PFSK-1 (cell line): ENCODE results near the gene DYRK2.

Source experiments
- FOXP2 ChIP-seq: optimal IDR thresholded peaks from 2 replicates; pipeline ENCODE3; 2011; ENCODE audit warnings: borderline replicate concordance, control low read depth, inconsistent platforms; ENCODE audit not compliant: insufficient read depth; ENCODE audit errors: extremely low read length, extremely low read depth
- POLR2AphosphoS5 ChIP-seq: IDR thresholded peaks from 2 replicates; pipeline ENCODE4 v1.6.1; 2012; ENCODE audit warnings: low read depth, mild to moderate bottlenecking, control low read depth, low read length, moderate library complexity
- SIN3A ChIP-seq: IDR thresholded peaks from 2 replicates; pipeline ENCODE4 v1.6.1; 2012; ENCODE audit warnings: mild to moderate bottlenecking, low read length, moderate library complexity, borderline replicate concordance; ENCODE audit not compliant: insufficient read depth
- TAF1 ChIP-seq: IDR thresholded peaks from 2 replicates; pipeline ENCODE4 v1.6.1; 2012; ENCODE audit warnings: low read length, control low read depth, borderline replicate concordance; ENCODE audit not compliant: insufficient read depth
- TF ChIP-seq, protein P1 (sequence below), 2 experiments: IDR thresholded peaks; 2 replicates each; pipeline versions ENCODE4 v1.6.1 to v1.8.0; 2011 to 2012; ENCODE audit warnings: low read depth in 2 of 2, low read length in 2 of 2, control low read depth in 1 of 2, inconsistent platforms in 1 of 2, mild to moderate bottlenecking in 1 of 2, moderate library complexity in 1 of 2; ENCODE audit not compliant: insufficient read depth in 1 of 2

Gene DYRK2

DNA sequence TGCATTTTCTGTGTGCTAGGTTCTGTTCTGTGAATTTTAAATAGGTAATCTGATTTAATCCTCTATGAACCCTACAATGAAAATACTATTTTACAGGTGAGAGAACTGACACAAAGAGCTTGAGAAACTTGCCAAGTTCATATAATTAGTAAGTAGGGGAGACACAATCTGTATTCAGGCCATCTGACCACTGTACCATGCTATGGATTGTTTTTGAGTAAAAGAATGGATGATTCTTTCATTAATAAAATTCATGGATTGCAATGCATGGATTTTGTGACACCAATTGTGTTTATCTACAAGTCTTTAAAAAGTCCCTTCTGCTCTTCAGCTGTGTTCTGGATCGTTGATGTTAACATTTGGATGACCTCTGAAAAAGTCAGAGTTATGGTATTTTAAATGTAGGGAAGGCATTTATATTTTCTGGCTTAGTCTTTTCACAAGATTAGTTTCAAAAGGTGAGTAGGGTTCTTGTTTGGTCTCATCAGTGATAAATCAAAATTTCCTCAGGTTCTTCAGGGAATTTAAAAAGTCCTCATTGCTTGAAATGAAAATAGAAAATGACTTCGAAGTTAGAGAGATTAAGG is 15.4 kb upstream of the DYRK2 start:
- TF ChIP-seq TAF1 (no peak), FOXP2 (no peak), SIN3A (no peak), POLR2AphosphoS5 (no peak)
- TF ChIP-seq, protein P1, sequence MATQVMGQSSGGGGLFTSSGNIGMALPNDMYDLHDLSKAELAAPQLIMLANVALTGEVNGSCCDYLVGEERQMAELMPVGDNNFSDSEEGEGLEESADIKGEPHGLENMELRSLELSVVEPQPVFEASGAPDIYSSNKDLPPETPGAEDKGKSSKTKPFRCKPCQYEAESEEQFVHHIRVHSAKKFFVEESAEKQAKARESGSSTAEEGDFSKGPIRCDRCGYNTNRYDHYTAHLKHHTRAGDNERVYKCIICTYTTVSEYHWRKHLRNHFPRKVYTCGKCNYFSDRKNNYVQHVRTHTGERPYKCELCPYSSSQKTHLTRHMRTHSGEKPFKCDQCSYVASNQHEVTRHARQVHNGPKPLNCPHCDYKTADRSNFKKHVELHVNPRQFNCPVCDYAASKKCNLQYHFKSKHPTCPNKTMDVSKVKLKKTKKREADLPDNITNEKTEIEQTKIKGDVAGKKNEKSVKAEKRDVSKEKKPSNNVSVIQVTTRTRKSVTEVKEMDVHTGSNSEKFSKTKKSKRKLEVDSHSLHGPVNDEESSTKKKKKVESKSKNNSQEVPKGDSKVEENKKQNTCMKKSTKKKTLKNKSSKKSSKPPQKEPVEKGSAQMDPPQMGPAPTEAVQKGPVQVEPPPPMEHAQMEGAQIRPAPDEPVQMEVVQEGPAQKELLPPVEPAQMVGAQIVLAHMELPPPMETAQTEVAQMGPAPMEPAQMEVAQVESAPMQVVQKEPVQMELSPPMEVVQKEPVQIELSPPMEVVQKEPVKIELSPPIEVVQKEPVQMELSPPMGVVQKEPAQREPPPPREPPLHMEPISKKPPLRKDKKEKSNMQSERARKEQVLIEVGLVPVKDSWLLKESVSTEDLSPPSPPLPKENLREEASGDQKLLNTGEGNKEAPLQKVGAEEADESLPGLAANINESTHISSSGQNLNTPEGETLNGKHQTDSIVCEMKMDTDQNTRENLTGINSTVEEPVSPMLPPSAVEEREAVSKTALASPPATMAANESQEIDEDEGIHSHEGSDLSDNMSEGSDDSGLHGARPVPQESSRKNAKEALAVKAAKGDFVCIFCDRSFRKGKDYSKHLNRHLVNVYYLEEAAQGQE (IDR thresholded peaks at IDR 0.05; ENCODE audit: insufficient read depth in 1 of 2, low read depth in 2 of 2, low read length in 2 of 2): no peak

GRCh38 chr12:67633708-67634107 is 14.8 kb upstream of the DYRK2 start:
- no peak for TF ChIP-seq TAF1
- no peak for TF ChIP-seq SIN3A
- TF ChIP-seq, protein P1 (IDR thresholded peaks at IDR 0.05; ENCODE audit: insufficient read depth in 1 of 2, low read depth in 2 of 2, low read length in 2 of 2): no peak
- TF ChIP-seq FOXP2: no peak
- TF ChIP-seq POLR2AphosphoS5: no peak

DNA sequence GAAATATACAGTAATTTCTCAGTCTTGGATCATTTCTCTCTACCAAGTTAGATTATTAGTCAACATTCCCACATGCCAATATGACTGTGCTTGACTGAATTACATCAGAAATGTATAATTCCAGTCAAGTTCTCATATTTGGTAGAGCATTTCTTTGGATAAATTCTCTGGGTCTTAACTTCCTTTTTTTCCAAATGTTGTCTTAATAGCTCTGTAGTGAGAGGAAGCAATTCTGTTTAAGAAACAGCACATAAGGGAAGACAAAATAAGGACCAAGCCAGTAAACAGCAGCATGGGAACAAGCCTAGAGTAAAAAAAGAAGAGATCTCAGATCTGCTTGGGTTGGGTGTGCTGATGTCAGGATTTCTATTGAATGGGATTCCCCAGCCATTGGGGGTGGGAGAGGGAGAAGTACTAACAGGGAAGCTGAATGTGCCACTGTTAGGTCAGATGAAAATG is 14.2 kb upstream of the DYRK2 start:
- TF ChIP-seq POLR2AphosphoS5 (no peak), SIN3A (no peak), TAF1 (no peak)
- TF ChIP-seq, protein P1 (IDR thresholded peaks at IDR 0.05; ENCODE audit: insufficient read depth in 1 of 2, low read depth in 2 of 2, low read length in 2 of 2): no peak

GRCh38 chr12:67637718-67638117 is 10.8 kb upstream of the DYRK2 start:
- TF ChIP-seq TAF1: no peak
- TF ChIP-seq, protein P1 (IDR thresholded peaks at IDR 0.05; ENCODE audit: insufficient read depth in 1 of 2, low read depth in 2 of 2, low read length in 2 of 2): no peak

GRCh38 chr12:67638694-67639093 is 9.9 kb upstream of the DYRK2 start:
- no peak for TF ChIP-seq TAF1
- TF ChIP-seq, protein P1 (IDR thresholded peaks at IDR 0.05; ENCODE audit: insufficient read depth in 1 of 2, low read depth in 2 of 2, low read length in 2 of 2): no peak
- no peak for TF ChIP-seq FOXP2
- TF ChIP-seq SIN3A: no peak
- no peak for TF ChIP-seq POLR2AphosphoS5
